B cell (primary cell): ENCODE results near the gene TMEM130. TPM values are rescaled to one million over a fixed set of nuclear protein-coding genes. Genes with fewer than 3 reads are reported as not detected.

ENCODE experiments used
- ATAC-seq: fragments of 200-7000 bp; cut with Tn5 transposase; one replicate; pipeline ENCODE4 v1.10.0; 2021; ENCODE audit warnings: low read depth, mild to moderate bottlenecking, moderate number of reproducible peaks, moderate library complexity
- CTCF ChIA-PET: fragments of 350-600 bp; sonication (Branson Sonifier 250); formaldehyde crosslinking; loops from one replicate; lab custom pipeline; 2021; ENCODE audit warnings: antibody characterized with exemption, inconsistent platforms; lab: Charles Lee
- POLR2A ChIA-PET: fragments of 350-600 bp; sonication (Branson Sonifier 250); formaldehyde crosslinking; loops from one replicate; lab custom pipeline; 2021; ENCODE audit warnings: antibody characterized with exemption; lab: Charles Lee
- DNase-seq: peaks from one replicate; pipeline ENCODE4 v3.0.0; 2013
- H2AFZ ChIP-seq: 2 replicates; pipeline ENCODE4 v1.6.1; 2012; ENCODE audit warnings: mild to moderate bottlenecking, low read depth, low read length; ENCODE audit not compliant: insufficient read depth, poor library complexity, severe bottlenecking
- H3K27ac ChIP-seq, 2 donors: 1 replicate in 1 of 2; 2 replicates in 1 of 2; pipeline ENCODE4 v1.5.1; 2012 to 2013; ENCODE audit warnings: low read length in 2 of 2, mild to moderate bottlenecking in 2 of 2, moderate library complexity in 1 of 2
- H3K27me3 ChIP-seq, 4 experiments: fragments of 200-600 bp in 1 of 4; sonication (generic) in 1 of 4; replicated peaks in 1 of 4; 1 replicate in 2 of 4; 2 replicates in 2 of 4; pipeline versions ENCODE4 v1.6.1 to v1.7.0; 2013 to 2016; ENCODE audit warnings: low read length in 3 of 4, mild to moderate bottlenecking in 2 of 4, mixed read lengths in 1 of 4, moderate library complexity in 1 of 4; ENCODE audit not compliant: insufficient read depth in 4 of 4, control insufficient read depth in 3 of 4; ENCODE audit errors: control extremely low read depth in 1 of 4
- H3K36me3 ChIP-seq, 2 experiments: replicated peaks in 1 of 2; 1 replicate in 1 of 2; 2 replicates in 1 of 2; pipeline versions ENCODE4 v1.6.1 to v1.7.1; 2013; ENCODE audit warnings: low read length in 1 of 2; ENCODE audit not compliant: insufficient read depth in 2 of 2, control insufficient read depth in 1 of 2; ENCODE audit errors: control extremely low read depth in 1 of 2, extremely low read depth in 1 of 2
- H3K4me1 ChIP-seq, 2 donors: fragments of 200-600 bp in 1 of 2; sonication (generic) in 1 of 2; 1 replicate in 1 of 2; 2 replicates in 1 of 2; pipeline versions ENCODE4 v1.5.1 to v1.6.1; 2013 to 2017; ENCODE audit warnings: low read length in 2 of 2; ENCODE audit not compliant: control insufficient read depth in 2 of 2, insufficient read depth in 2 of 2
- H3K4me2 ChIP-seq: replicated peaks from 2 replicates; pipeline ENCODE3; 2012; ENCODE audit warnings: mild to moderate bottlenecking, low read depth, low read length; ENCODE audit not compliant: poor library complexity, severe bottlenecking
- H3K4me3 ChIP-seq, 5 experiments: fragments of 200-600 bp in 1 of 5; sonication (generic) in 1 of 5; 1 replicate in 3 of 5; 2 replicates in 2 of 5; pipeline versions ENCODE4 v1.5.1 to v1.7.0; 2011 to 2016; ENCODE audit warnings: low read length in 4 of 5, mild to moderate bottlenecking in 4 of 5, low read depth in 2 of 5, control low read depth in 1 of 5, moderate library complexity in 1 of 5; ENCODE audit not compliant: insufficient read depth in 1 of 5; ENCODE audit errors: control extremely low read depth in 1 of 5, extremely low read depth in 1 of 5
- H3K79me2 ChIP-seq: fragments of 200-600 bp; sonication (generic); one replicate; pipeline ENCODE4 v1.6.0; 2016; ENCODE audit warnings: low read length; ENCODE audit not compliant: control insufficient read depth, insufficient read depth
- H3K9ac ChIP-seq: fragments of 200-600 bp; sonication (generic); 2 replicates; pipeline ENCODE4 v1.6.1; 2017; ENCODE audit warnings: mild to moderate bottlenecking, low read length, moderate library complexity
- H3K9me3 ChIP-seq, 3 donors: one replicate each; pipeline versions ENCODE4 v1.6.1 to v1.7.1; 2013; ENCODE audit warnings: low read length in 2 of 3; ENCODE audit not compliant: control insufficient read depth in 2 of 3, insufficient read depth in 1 of 3; ENCODE audit errors: control extremely low read depth in 1 of 3
- H4K20me1 ChIP-seq: 2 replicates; pipeline ENCODE4 v1.6.0; 2012; ENCODE audit warnings: mild to moderate bottlenecking, low read length; ENCODE audit not compliant: insufficient read depth, control insufficient read depth, poor library complexity, severe bottlenecking
- H3K27ac Mint-ChIP-seq: one replicate; pipeline ENCODE4 v1.8.0; 2021; ENCODE audit warnings: mixed read lengths
- H3K27me3 Mint-ChIP-seq: one replicate; pipeline ENCODE4 v1.8.0; 2021; ENCODE audit warnings: mixed read lengths
- H3K4me1 Mint-ChIP-seq: one replicate; pipeline ENCODE4 v1.8.0; 2021; ENCODE audit warnings: mixed read lengths
- H3K4me3 Mint-ChIP-seq: one replicate; pipeline ENCODE4 v1.8.0; 2021; ENCODE audit warnings: mixed read lengths
- H3K9me3 Mint-ChIP-seq: one replicate; pipeline ENCODE4 v1.8.0; 2022; ENCODE audit warnings: mixed read lengths; ENCODE audit not compliant: insufficient read depth
- CTCF ChIP-seq: fragments of 200-600 bp; IDR thresholded peaks from one replicate; pipeline ENCODE4 v1.8.0; 2022; ENCODE audit warnings: antibody characterized with exemption, mild to moderate bottlenecking
- EZH2 ChIP-seq: IDR thresholded peaks from 2 replicates; pipeline ENCODE4 v1.6.1; 2012; ENCODE audit warnings: borderline replicate concordance, low read depth, mild to moderate bottlenecking, moderate library complexity, low read length; ENCODE audit not compliant: insufficient read depth, poor library complexity, severe bottlenecking
- WGBS: methylation state at CpG from one replicate; pipeline ENCODE4 v1.1.5; 2013; ENCODE audit warnings: missing lambda C conversion rate; ENCODE audit not compliant: insufficient coverage; 5-methylcytosine and 5-hydroxymethylcytosine counted together
- intact Hi-C: fragments of 100-400 bp; cut with micrococcal nuclease; formaldehyde crosslinking; loops from one replicate; pipeline ENCODE4 v1.10.0; 2022
- polyA plus RNA-seq: library from polyadenylated mRNA; depleted of rRNA; stranded (reverse); fragments of >200 nt; gene quantifications from 2 replicates; pipeline ENCODE4 v1.2.3, GENCODE V29; 2012
- total RNA-seq, 2 donors: library from RNA; stranded (reverse); fragments of 120-200 nt in 1 of 2; gene quantifications; 1 replicate in 1 of 2; 2 replicates in 1 of 2; pipeline versions ENCODE4 v1.2.3 to v1.2.4, GENCODE V29; 2013 to 2022

TMEM130 gene
- total and polyA plus RNA-seq, 2 donors (not counting 1 experiment from before 2014, with no cell fraction given) = 0.20 TPM; not detected in 1

GRCh38 chr7:98913026-98913425 lies 43.2 kb upstream of the TMEM130 start:
- Mint-ChIP-seq H3K27ac (no peak overlapping the region), H3K27me3 (no peaks in the 10 kb centered on the region), H3K4me3 (no peak overlapping the region), H3K9me3 (no peaks in the 10 kb centered on the region), H3K4me1 (no peaks in the 10 kb centered on the region)
- Histone ChIP-seq H3K4me1 (no peaks in the 10 kb centered on the region), H3K27ac (no peak overlapping the region), H3K4me2 (no peak overlapping the region), H2AFZ (no peak overlapping the region), H3K79me2 (no peaks in the 10 kb centered on the region), H4K20me1 (no peaks in the 10 kb centered on the region), H3K9me3 (no peaks in the 10 kb centered on the region), H3K36me3 (peaks cover 5 to 79% of the 10 kb centered on the region in 2 experiments), H3K9ac (no peak overlapping the region), H3K27me3 (no peaks in the 10 kb centered on the region), H3K4me3 (no peak overlapping the region)
- intact Hi-C loops = no loop called here
- ChIA-PET CTCF (no interaction called here), POLR2A (no interaction called here)
- no peak for TF ChIP-seq EZH2
- no peak for TF ChIP-seq CTCF
- 93% methylated on average over 6 of the region's 8 CpGs for WGBS
- no peak for ATAC-seq
- no peak for DNase-seq

- no peak overlapping the region for H3K4me3 Mint-ChIP-seq
- H3K9me3 Mint-ChIP-seq = no peaks in the 10 kb centered on the region
- H3K4me1 Mint-ChIP-seq = no peaks in the 10 kb centered on the region
- DNase-seq (no peak), ATAC-seq (no peak)
- H3K9ac ChIP-seq = no peak overlapping the region
- H3K79me2 ChIP-seq = peaks cover 3% of the 10 kb centered on the region
- H3K27me3 ChIP-seq = no peaks in the 10 kb centered on the region
- WGBS = 100% methylated on average over 3 of the region's 5 CpGs
- H3K4me2 ChIP-seq = no peak overlapping the region
- H3K4me1 ChIP-seq = no peaks in the 10 kb centered on the region
- H3K27ac Mint-ChIP-seq = no peak overlapping the region
- no peaks in the 10 kb centered on the region for H3K27me3 Mint-ChIP-seq
- H3K4me3 ChIP-seq = no peak overlapping the region
- no peaks in the 10 kb centered on the region for H4K20me1 ChIP-seq
- no peaks in the 10 kb centered on the region for H3K9me3 ChIP-seq
- intact Hi-C loops = no loop called here
- H2AFZ ChIP-seq = no peak overlapping the region
- TF ChIP-seq EZH2 (no peak), CTCF (no peak)
- ChIA-PET POLR2A (no interaction called here), CTCF (no interaction called here)
- no peak overlapping the region for H3K27ac ChIP-seq
- H3K36me3 ChIP-seq = peaks cover 5 to 76% of the 10 kb centered on the region in 2 experiments
These were observed 42.1 kb upstream of the TMEM130 start for GRCh38 chr7:98911916-98912315.
